ENCODE results near the gene MYO5A. TPM values are rescaled to one million over a fixed set of nuclear protein-coding genes. Genes with fewer than 3 reads are reported as not detected.

Gene MYO5A
- total and polyA plus RNA-seq, 5 donors from 2014 or later = 6.1 to 63.3 (median 13.2) TPM

- no peaks in the 10 kb centered on the region for H3K27me3 ChIP-seq (ENCODE audit: control insufficient read depth, insufficient read depth, low read length)
- peak overlapping the region in 1 of 3 donors; percentile 38 for H3K27ac Mint-ChIP-seq
- no peaks in the 10 kb centered on the region for H3K36me3 ChIP-seq (ENCODE audit: control insufficient read depth, insufficient read depth, low read length)
Measured at GRCh38 chr15:52532427-52532826, 3.7 kb upstream of the MYO5A start.

GRCh38 chr15:52529940-52530339, 1.3 kb upstream of the MYO5A start:
- Histone ChIP-seq H3K27ac (ENCODE audit: insufficient read depth, low read length, poor library complexity, severe bottlenecking) (no peak overlapping the region), H3K36me3 (ENCODE audit: control insufficient read depth, insufficient read depth, low read length) (no peaks in the 10 kb centered on the region), H3K4me1 (ENCODE audit: control insufficient read depth, insufficient read depth, low read length, poor library complexity, severe bottlenecking) (peaks cover 23% of the 10 kb centered on the region), H3K4me3 (ENCODE audit: low read depth, low read length) (peak overlapping the region; percentile 86), H3K27me3 (ENCODE audit: control insufficient read depth, insufficient read depth, low read length) (no peaks in the 10 kb centered on the region), H3K9me3 (ENCODE audit: control insufficient read depth in 2 of 2, low read length in 2 of 2) (no peaks in the 10 kb centered on the region)
- Mint-ChIP-seq H3K27me3 (no peaks in the 10 kb centered on the region), H3K4me3 (peak overlapping the region; percentile 85 to 95 (median 90)), H3K27ac (peak overlapping the region; percentile 48 to 86 (median 84)), H3K4me1 (peaks cover 14 to 40% (median 35%) of the 10 kb centered on the region in 4 donors), H3K9me3 (no peaks in the 10 kb centered on the region), H3K36me3 (no peaks in the 10 kb centered on the region)
- DNase-seq = no peak
- ATAC-seq (ENCODE audit: low read depth in 2 of 2) = no peak

More at GRCh38 chr15:52532427-52532826, 3.7 kb upstream of the MYO5A start:
- DNase-seq (no peak), ATAC-seq (ENCODE audit: low read depth in 2 of 2) (no peak)
- Mint-ChIP-seq H3K4me3 (peak overlapping the region in 1 of 4 donors; percentile 10), H3K36me3 (no peaks in the 10 kb centered on the region), H3K4me1 (peaks cover 5 to 24% (median 15%) of the 10 kb centered on the region in 4 donors), H3K27me3 (no peaks in the 10 kb centered on the region), H3K9me3 (no peaks in the 10 kb centered on the region)
- no peak overlapping the region for H3K4me3 ChIP-seq (ENCODE audit: low read depth, low read length)
- no peaks in the 10 kb centered on the region for H3K9me3 ChIP-seq (ENCODE audit: control insufficient read depth in 2 of 2, low read length in 2 of 2)
- H3K4me1 ChIP-seq (ENCODE audit: control insufficient read depth, insufficient read depth, low read length, poor library complexity, severe bottlenecking) = peaks cover 19% of the 10 kb centered on the region
- H3K27ac ChIP-seq (ENCODE audit: insufficient read depth, low read length, poor library complexity, severe bottlenecking) = no peak overlapping the region

- no peaks in the 10 kb centered on the region for H3K9me3 Mint-ChIP-seq
- DNase-seq = peak in 2 of 3 donors; percentile 11 to 42
- H3K4me3 ChIP-seq (ENCODE audit: low read depth, low read length) = peak overlapping the region; percentile 86
- no peaks in the 10 kb centered on the region for H3K36me3 ChIP-seq (ENCODE audit: control insufficient read depth, insufficient read depth, low read length)
- H3K36me3 Mint-ChIP-seq = no peaks in the 10 kb centered on the region
- peak overlapping the region; percentile 85 to 95 (median 90) for H3K4me3 Mint-ChIP-seq
- no peaks in the 10 kb centered on the region for H3K27me3 ChIP-seq (ENCODE audit: control insufficient read depth, insufficient read depth, low read length)
- no peak for ATAC-seq (ENCODE audit: low read depth in 2 of 2)
- H3K27ac Mint-ChIP-seq = peak overlapping the region; percentile 26 to 86 (median 48)
- no peaks in the 10 kb centered on the region for H3K27me3 Mint-ChIP-seq
- H3K27ac ChIP-seq (ENCODE audit: insufficient read depth, low read length, poor library complexity, severe bottlenecking) = peak overlapping the region; percentile 84
- H3K4me1 Mint-ChIP-seq = peaks cover 14 to 42% (median 36%) of the 10 kb centered on the region in 4 donors
- H3K4me1 ChIP-seq (ENCODE audit: control insufficient read depth, insufficient read depth, low read length, poor library complexity, severe bottlenecking) = peaks cover 25% of the 10 kb centered on the region
- H3K9me3 ChIP-seq (ENCODE audit: control insufficient read depth in 2 of 2, low read length in 2 of 2) = no peaks in the 10 kb centered on the region
Measured at GRCh38 chr15:52529341-52529924, 753 bp upstream of the MYO5A start.

GRCh38 chr15:52527911-52528563, 643 bp downstream of the MYO5A start:
- H3K9me3 ChIP-seq (ENCODE audit: control insufficient read depth in 2 of 2, low read length in 2 of 2) = no peaks in the 10 kb centered on the region
- Mint-ChIP-seq H3K27ac (peak overlapping the region; percentile 91 to 97 (median 92)), H3K4me3 (peak overlapping the region; percentile 96 to 99 (median 97)), H3K9me3 (no peaks in the 10 kb centered on the region), H3K27me3 (no peaks in the 10 kb centered on the region), H3K4me1 (peaks cover 21 to 48% (median 45%) of the 10 kb centered on the region in 4 donors), H3K36me3 (no peaks in the 10 kb centered on the region)
- peak overlapping the region; percentile 71 for H3K27ac ChIP-seq (ENCODE audit: insufficient read depth, low read length, poor library complexity, severe bottlenecking)
- no peaks in the 10 kb centered on the region for H3K36me3 ChIP-seq (ENCODE audit: control insufficient read depth, insufficient read depth, low read length)
- peaks cover 25% of the 10 kb centered on the region for H3K4me1 ChIP-seq (ENCODE audit: control insufficient read depth, insufficient read depth, low read length, poor library complexity, severe bottlenecking)
- DNase-seq (peak; percentile 17 to 51 (median 32)), ATAC-seq (ENCODE audit: low read depth in 2 of 2) (no peak)
- H3K27me3 ChIP-seq (ENCODE audit: control insufficient read depth, insufficient read depth, low read length) = no peaks in the 10 kb centered on the region
- H3K4me3 ChIP-seq (ENCODE audit: low read depth, low read length) = peak overlapping the region; percentile 80

- H3K4me3 ChIP-seq (ENCODE audit: low read depth, low read length) = peak overlapping the region; percentile 80
- no peaks in the 10 kb centered on the region for H3K9me3 ChIP-seq (ENCODE audit: control insufficient read depth in 2 of 2, low read length in 2 of 2)
- DNase-seq (no peak), ATAC-seq (ENCODE audit: low read depth in 2 of 2) (no peak)
- no peak overlapping the region for H3K27ac ChIP-seq (ENCODE audit: insufficient read depth, low read length, poor library complexity, severe bottlenecking)
- Mint-ChIP-seq H3K27me3 (no peaks in the 10 kb centered on the region), H3K36me3 (no peaks in the 10 kb centered on the region), H3K9me3 (no peaks in the 10 kb centered on the region), H3K27ac (peak overlapping the region in 2 of 3 donors; percentile 91 to 97), H3K4me1 (peaks cover 28 to 54% (median 49%) of the 10 kb centered on the region in 4 donors), H3K4me3 (peak overlapping the region; percentile 96 to 99 (median 97))
- H3K36me3 ChIP-seq (ENCODE audit: control insufficient read depth, insufficient read depth, low read length) = no peaks in the 10 kb centered on the region
- H3K4me1 ChIP-seq (ENCODE audit: control insufficient read depth, insufficient read depth, low read length, poor library complexity, severe bottlenecking) = peaks cover 25% of the 10 kb centered on the region
- H3K27me3 ChIP-seq (ENCODE audit: control insufficient read depth, insufficient read depth, low read length) = no peaks in the 10 kb centered on the region
Measured at GRCh38 chr15:52527196-52527910, 1.3 kb downstream of the MYO5A start.

GRCh38 chr15:52524223-52525136, 4.2 kb downstream of the MYO5A start:
- Histone ChIP-seq H3K36me3 (ENCODE audit: control insufficient read depth, insufficient read depth, low read length) (no peaks in the 10 kb centered on the region), H3K9me3 (ENCODE audit: control insufficient read depth in 2 of 2, low read length in 2 of 2) (no peaks in the 10 kb centered on the region), H3K27me3 (ENCODE audit: control insufficient read depth, insufficient read depth, low read length) (no peaks in the 10 kb centered on the region), H3K4me1 (ENCODE audit: control insufficient read depth, insufficient read depth, low read length, poor library complexity, severe bottlenecking) (peaks cover 19% of the 10 kb centered on the region), H3K27ac (ENCODE audit: insufficient read depth, low read length, poor library complexity, severe bottlenecking) (no peak overlapping the region), H3K4me3 (ENCODE audit: low read depth, low read length) (no peak overlapping the region)
- no peaks in the 10 kb centered on the region for H3K36me3 Mint-ChIP-seq
- DNase-seq = no peak
- H3K27me3 Mint-ChIP-seq = no peaks in the 10 kb centered on the region
- no peak for ATAC-seq (ENCODE audit: low read depth in 2 of 2)
- peaks cover 37 to 68% (median 63%) of the 10 kb centered on the region in 4 donors for H3K4me1 Mint-ChIP-seq
- H3K27ac Mint-ChIP-seq = peak overlapping the region in 1 of 3 donors; percentile 18
- no peaks in the 10 kb centered on the region for H3K9me3 Mint-ChIP-seq
- peak overlapping the region in 1 of 4 donors; percentile 81 for H3K4me3 Mint-ChIP-seq

- peaks cover 20% of the 10 kb centered on the region for H3K4me1 ChIP-seq (ENCODE audit: control insufficient read depth, insufficient read depth, low read length, poor library complexity, severe bottlenecking)
- no peaks in the 10 kb centered on the region for H3K9me3 Mint-ChIP-seq
- H3K9me3 ChIP-seq (ENCODE audit: control insufficient read depth in 2 of 2, low read length in 2 of 2) = no peaks in the 10 kb centered on the region
- H3K36me3 ChIP-seq (ENCODE audit: control insufficient read depth, insufficient read depth, low read length) = no peaks in the 10 kb centered on the region
- peak overlapping the region in 1 of 4 donors; percentile 81 for H3K4me3 Mint-ChIP-seq
- ATAC-seq (ENCODE audit: low read depth in 2 of 2) = no peak
- DNase-seq = no peak
- H3K27me3 Mint-ChIP-seq = no peaks in the 10 kb centered on the region
- H3K36me3 Mint-ChIP-seq = no peaks in the 10 kb centered on the region
- H3K27me3 ChIP-seq (ENCODE audit: control insufficient read depth, insufficient read depth, low read length) = no peaks in the 10 kb centered on the region
- H3K27ac ChIP-seq (ENCODE audit: insufficient read depth, low read length, poor library complexity, severe bottlenecking) = no peak overlapping the region
- peaks cover 43 to 74% (median 68%) of the 10 kb centered on the region in 4 donors for H3K4me1 Mint-ChIP-seq
- H3K27ac Mint-ChIP-seq = peak overlapping the region in 2 of 3 donors; percentile 1 to 18
- no peak overlapping the region for H3K4me3 ChIP-seq (ENCODE audit: low read depth, low read length)
Measured at GRCh38 chr15:52523647-52524046, 5.0 kb downstream of the MYO5A start.

Data from CD4-positive, CD25-positive, alpha-beta regulatory T cell (primary cell).